Measurements from ENCODE around the gene THBS1.

Gene THBS1

GRCh38 chr15:39573844-39574243, 7.0 kb upstream of the THBS1 start (continued):
- TF ChIP-seq PATZ1 (CRISPR knock-in tag; IDR thresholded peaks at IDR 0.05; ENCODE audit: borderline replicate concordance) (no peak), ZFP30 (CRISPR knock-in tag; IDR thresholded peaks at IDR 0.05) (0 out of 2 replicates have a peak, but pooled peaks have one; percentile 5), ZFP3 (CRISPR knock-in tag; IDR thresholded peaks at IDR 0.05) (no peak), ZNF8 (CRISPR knock-in tag; IDR thresholded peaks at IDR 0.05) (no peak), PPARA (CRISPR knock-in tag; IDR thresholded peaks at IDR 0.05; ENCODE audit: borderline replicate concordance) (no peak), ISL1 (CRISPR knock-in tag; IDR thresholded peaks at IDR 0.05) (peak; percentile 87), GLIS3 (CRISPR knock-in tag; IDR thresholded peaks at IDR 0.05) (no peak), ZC3H10 (CRISPR knock-in tag; IDR thresholded peaks at IDR 0.05) (no peak), CREB5 (CRISPR knock-in tag; IDR thresholded peaks at IDR 0.05; ENCODE audit: low read depth) (0 out of 2 replicates have a peak, but pooled peaks have one; percentile 62)

- TF ChIP-seq ISL1 (CRISPR knock-in tag; IDR thresholded peaks at IDR 0.05), result no peak
- peak; percentile 33 for ATAC-seq
Observed at GRCh38 chr15:39574427-39574826, 6.5 kb upstream of the THBS1 start.

- TF ChIP-seq ZFP30 (CRISPR knock-in tag; IDR thresholded peaks at IDR 0.05), result no peak
- TF ChIP-seq TOX (CRISPR knock-in tag; IDR thresholded peaks at IDR 0.05; ENCODE audit: borderline replicate concordance), result no peak
- TF ChIP-seq TSHZ2 (CRISPR knock-in tag; IDR thresholded peaks at IDR 0.05), result no peak
- no peak for TF ChIP-seq PPARA (CRISPR knock-in tag; IDR thresholded peaks at IDR 0.05; ENCODE audit: borderline replicate concordance)
- TF ChIP-seq ISL1 (CRISPR knock-in tag; IDR thresholded peaks at IDR 0.05), result no peak
- no peak for TF ChIP-seq GLIS3 (CRISPR knock-in tag; IDR thresholded peaks at IDR 0.05)
- no peak for TF ChIP-seq TCF4 (CRISPR knock-in tag; IDR thresholded peaks at IDR 0.05; ENCODE audit: borderline replicate concordance)
- TF ChIP-seq PATZ1 (CRISPR knock-in tag; IDR thresholded peaks at IDR 0.05; ENCODE audit: borderline replicate concordance), result no peak
- TF ChIP-seq ZFP3 (CRISPR knock-in tag; IDR thresholded peaks at IDR 0.05), result no peak
- TF ChIP-seq SNAI2 (CRISPR knock-in tag; IDR thresholded peaks at IDR 0.05), result no peak
- ATAC-seq, result no peak
Observed at GRCh38 chr15:39575180-39575579, 5.7 kb upstream of the THBS1 start.

- no peak for ATAC-seq
Observed at GRCh38 chr15:39578851-39579486, 1.9 kb upstream of the THBS1 start.

More at GRCh38 chr15:39578851-39579486, 1.9 kb upstream of the THBS1 start:
- TF ChIP-seq SNAI2 (CRISPR knock-in tag; IDR thresholded peaks at IDR 0.05), result no peak
- TF ChIP-seq OSR1 (CRISPR knock-in tag; IDR thresholded peaks at IDR 0.05), result no peak
- no peak for TF ChIP-seq BACH2 (CRISPR knock-in tag; IDR thresholded peaks at IDR 0.05; ENCODE audit: borderline replicate concordance)
- no peak for TF ChIP-seq PATZ1 (CRISPR knock-in tag; IDR thresholded peaks at IDR 0.05; ENCODE audit: borderline replicate concordance)
- no peak for TF ChIP-seq TOX (CRISPR knock-in tag; IDR thresholded peaks at IDR 0.05; ENCODE audit: borderline replicate concordance)
- TF ChIP-seq ESRRG (CRISPR knock-in tag; IDR thresholded peaks at IDR 0.05), result no peak
- TF ChIP-seq RARB (CRISPR knock-in tag; IDR thresholded peaks at IDR 0.05), result no peak
- no peak for TF ChIP-seq CREB5 (CRISPR knock-in tag; IDR thresholded peaks at IDR 0.05; ENCODE audit: low read depth)
- TF ChIP-seq ZNF565 (CRISPR knock-in tag; conservative IDR thresholded peaks at IDR 0.05; ENCODE audit: low read depth), result no peak
- no peak for TF ChIP-seq ZFP3 (CRISPR knock-in tag; IDR thresholded peaks at IDR 0.05)
- TF ChIP-seq ISL1 (CRISPR knock-in tag; IDR thresholded peaks at IDR 0.05), result no peak

Data from SK-N-SH treated with all-trans-retinoic acid at 6 μM for 48 hours (cell line).